Keratinocyte (primary cell): ENCODE results near the gene CTAG1B. TPM values are rescaled to one million over a fixed set of nuclear protein-coding genes. Genes with fewer than 3 reads are reported as not detected.

Source experiments
- DNase-seq: peaks from one replicate; pipeline ENCODE4 v3.0.0-alpha.2; 2011; ENCODE audit warnings: low read depth, missing footprints, low spot score
- FAIRE-seq: peaks from 2 replicates; lab custom pipeline; 2011; peaks lifted over from hg19 to GRCh38; lab: Jason Lieb, UNC
- H2AFZ ChIP-seq: 2 replicates; pipeline ENCODE4 v1.6.0; 2012; ENCODE audit warnings: low read length, control low read depth, inconsistent platforms; ENCODE audit not compliant: control insufficient read depth
- H3K27ac ChIP-seq: 2 replicates; pipeline ENCODE4 v1.5.1; 2011; ENCODE audit warnings: low read length; ENCODE audit not compliant: control insufficient read depth, insufficient read depth
- H3K27me3 ChIP-seq: 3 replicates; pipeline ENCODE4 v1.6.0; 2011; ENCODE audit warnings: low read length; ENCODE audit not compliant: control insufficient read depth, insufficient read depth; ENCODE audit errors: extremely low read depth
- H3K36me3 ChIP-seq, 2 experiments: 2 replicates in 1 of 2; 3 replicates in 1 of 2; pipeline ENCODE4 v1.5.1; 2011; ENCODE audit warnings: low read length in 2 of 2, mild to moderate bottlenecking in 1 of 2; ENCODE audit not compliant: control insufficient read depth in 2 of 2, insufficient read depth in 2 of 2; ENCODE audit errors: extremely low read depth in 1 of 2
- H3K4me1 ChIP-seq: 3 replicates; pipeline ENCODE4 v1.5.1; 2011; ENCODE audit warnings: low read length; ENCODE audit not compliant: control insufficient read depth, insufficient read depth; ENCODE audit errors: extremely low read depth
- H3K4me2 ChIP-seq: 3 replicates; pipeline ENCODE4 v1.6.0; 2011; ENCODE audit warnings: low read depth, low read length; ENCODE audit not compliant: control insufficient read depth, insufficient read depth; ENCODE audit errors: extremely low read depth
- H3K4me3 ChIP-seq, 3 experiments: fragments of 200-600 bp in 1 of 3; sonication (generic) in 1 of 3; 2 replicates in 2 of 3; 3 replicates in 1 of 3; pipeline ENCODE4 v1.5.1; 2011 to 2016; ENCODE audit warnings: low read length in 3 of 3, mild to moderate bottlenecking in 3 of 3, control low read depth in 2 of 3, inconsistent platforms in 1 of 3, low read depth in 1 of 3, mixed read lengths in 1 of 3, mixed run types in 1 of 3, moderate library complexity in 1 of 3; ENCODE audit not compliant: control insufficient read depth in 2 of 3, insufficient read depth in 2 of 3; ENCODE audit errors: extremely low read depth in 1 of 3
- H3K79me2 ChIP-seq: 2 replicates; pipeline ENCODE4 v1.6.0; 2012; ENCODE audit warnings: low read length; ENCODE audit not compliant: control insufficient read depth, insufficient read depth
- H3K9ac ChIP-seq: 3 replicates; pipeline ENCODE4 v1.6.0; 2011; ENCODE audit warnings: low read length; ENCODE audit not compliant: control insufficient read depth, insufficient read depth; ENCODE audit errors: extremely low read depth
- H3K9me1 ChIP-seq: 3 replicates; pipeline ENCODE4 v1.6.0; 2011; ENCODE audit warnings: low read length; ENCODE audit not compliant: control insufficient read depth, insufficient read depth; ENCODE audit errors: extremely low read depth
- H3K9me3 ChIP-seq: 2 replicates; pipeline ENCODE4 v1.5.1; 2012; ENCODE audit warnings: low read depth, low read length; ENCODE audit not compliant: control insufficient read depth
- H4K20me1 ChIP-seq: 3 replicates; pipeline ENCODE4 v1.6.0; 2011; ENCODE audit warnings: low read length; ENCODE audit not compliant: control insufficient read depth, insufficient read depth; ENCODE audit errors: extremely low read depth
- EZH2 ChIP-seq: IDR thresholded peaks from one replicate; pipeline ENCODE4 v1.6.1; 2012; ENCODE audit warnings: inconsistent platforms, mild to moderate bottlenecking, low read length, moderate library complexity
- dilution Hi-C: fragments of 300-500 bp; cut with MboI; formaldehyde crosslinking; loops from one replicate; pipeline ENCODE4 v1.7.0; 2020; ENCODE audit warnings: low sequenced_read_pairs; ENCODE audit not compliant: extremely low pct_ligation_motif_present
- polyA plus RNA-seq, 5 experiments: library from polyadenylated mRNA; depleted of rRNA in 3 of 5; stranded (reverse) in 3 of 5; stranded (forward) in 1 of 5; unstranded in 1 of 5; fragments of >200 nt; gene quantifications; 1 replicate in 1 of 5; 2 replicates in 3 of 5; 3 replicates in 1 of 5; pipeline versions ENCODE4 v1.2.1 to v1.2.3, GENCODE V29; 2011 to 2012; ENCODE audit warnings: missing spikeins in 2 of 5, low read depth in 1 of 5, low replicate concordance in 1 of 5
- TF ChIP-seq, protein P1 (sequence below), 3 experiments: IDR thresholded peaks in 1 of 3; conservative IDR thresholded peaks in 1 of 3; optimal IDR thresholded peaks in 1 of 3; 2 replicates in 2 of 3; 3 replicates in 1 of 3; pipeline versions ENCODE3 to v1.5.1; 2011; ENCODE audit warnings: low read length in 3 of 3, mild to moderate bottlenecking in 3 of 3, moderate library complexity in 2 of 3, control low read depth in 1 of 3, inconsistent platforms in 1 of 3; ENCODE audit not compliant: insufficient read depth in 2 of 3; ENCODE audit errors: extremely low read depth in 1 of 3

The CTAG1B gene
- polyA plus RNA-seq, 1 donor (not counting 4 experiments of a cell fraction or from before 2014, with no cell fraction given), result not detected

DNA sequence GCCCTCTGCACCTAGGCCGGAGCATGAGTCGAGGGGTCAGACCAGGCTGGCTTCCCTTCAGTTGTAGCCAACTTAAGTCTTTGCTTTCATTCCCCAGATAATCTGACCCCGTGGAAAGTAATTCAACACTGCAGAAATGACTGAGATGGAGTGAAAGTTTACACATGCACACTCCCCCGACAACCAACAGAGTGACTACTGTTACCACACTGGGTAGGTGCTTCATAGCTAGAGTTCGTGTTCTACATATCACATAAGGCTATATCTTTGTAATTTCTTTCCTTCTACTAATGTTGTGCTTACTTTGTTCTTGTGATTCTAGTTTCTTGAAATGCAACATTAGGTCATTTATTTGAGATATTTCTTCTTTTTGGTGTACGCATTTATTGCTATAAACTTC is 41.5 kb upstream of the CTAG1B start:
- Histone ChIP-seq H3K4me3 (no peak overlapping the region), H3K9me1 (no peaks in the 10 kb centered on the region), H4K20me1 (no peaks in the 10 kb centered on the region), H3K27ac (no peak overlapping the region), H3K9ac (no peak overlapping the region), H3K4me2 (no peak overlapping the region), H3K79me2 (no peaks in the 10 kb centered on the region), H2AFZ (no peak overlapping the region), H3K9me3 (peaks cover 5% of the 10 kb centered on the region), H3K36me3 (no peaks in the 10 kb centered on the region), H3K27me3 (no peaks in the 10 kb centered on the region), H3K4me1 (no peaks in the 10 kb centered on the region)
- FAIRE-seq, result no peak
- DNase-seq, result no peak
- TF ChIP-seq, protein P1, sequence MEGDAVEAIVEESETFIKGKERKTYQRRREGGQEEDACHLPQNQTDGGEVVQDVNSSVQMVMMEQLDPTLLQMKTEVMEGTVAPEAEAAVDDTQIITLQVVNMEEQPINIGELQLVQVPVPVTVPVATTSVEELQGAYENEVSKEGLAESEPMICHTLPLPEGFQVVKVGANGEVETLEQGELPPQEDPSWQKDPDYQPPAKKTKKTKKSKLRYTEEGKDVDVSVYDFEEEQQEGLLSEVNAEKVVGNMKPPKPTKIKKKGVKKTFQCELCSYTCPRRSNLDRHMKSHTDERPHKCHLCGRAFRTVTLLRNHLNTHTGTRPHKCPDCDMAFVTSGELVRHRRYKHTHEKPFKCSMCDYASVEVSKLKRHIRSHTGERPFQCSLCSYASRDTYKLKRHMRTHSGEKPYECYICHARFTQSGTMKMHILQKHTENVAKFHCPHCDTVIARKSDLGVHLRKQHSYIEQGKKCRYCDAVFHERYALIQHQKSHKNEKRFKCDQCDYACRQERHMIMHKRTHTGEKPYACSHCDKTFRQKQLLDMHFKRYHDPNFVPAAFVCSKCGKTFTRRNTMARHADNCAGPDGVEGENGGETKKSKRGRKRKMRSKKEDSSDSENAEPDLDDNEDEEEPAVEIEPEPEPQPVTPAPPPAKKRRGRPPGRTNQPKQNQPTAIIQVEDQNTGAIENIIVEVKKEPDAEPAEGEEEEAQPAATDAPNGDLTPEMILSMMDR (optimal IDR thresholded peaks at IDR 0.05 in 1 of 3, IDR thresholded peaks at IDR 0.05 in 1 of 3, conservative IDR thresholded peaks at IDR 0.05 in 1 of 3; ENCODE audit: extremely low read depth in 1 of 3, insufficient read depth in 2 of 3, low read length in 3 of 3), result no peak
- TF ChIP-seq EZH2, result no peak
- dilution Hi-C loops, result no loop called here

GRCh38 chrX:154658957-154659356 is 39.9 kb upstream of the CTAG1B start:
- no peak for FAIRE-seq
- dilution Hi-C loops, result no loop called here
- no peak overlapping the region for H3K9ac ChIP-seq

More at GRCh38 chrX:154658957-154659356, 39.9 kb upstream of the CTAG1B start:
- TF ChIP-seq, protein P1 (optimal IDR thresholded peaks at IDR 0.05 in 1 of 3, IDR thresholded peaks at IDR 0.05 in 1 of 3, conservative IDR thresholded peaks at IDR 0.05 in 1 of 3; ENCODE audit: extremely low read depth in 1 of 3, insufficient read depth in 2 of 3, low read length in 3 of 3), result no peak
- TF ChIP-seq EZH2, result no peak
- no peak for DNase-seq
- Histone ChIP-seq H4K20me1 (no peaks in the 10 kb centered on the region), H2AFZ (no peak overlapping the region), H3K9me3 (peaks cover 5% of the 10 kb centered on the region), H3K4me3 (no peak overlapping the region), H3K4me1 (no peaks in the 10 kb centered on the region), H3K9me1 (no peaks in the 10 kb centered on the region), H3K27ac (no peak overlapping the region), H3K36me3 (no peaks in the 10 kb centered on the region), H3K27me3 (no peaks in the 10 kb centered on the region), H3K4me2 (no peak overlapping the region), H3K79me2 (no peaks in the 10 kb centered on the region)
